Stimulated activated naive CD8-positive, alpha-beta T cell treated with anti-CD3 and anti-CD28 coated beads, Interleukin-15, amount 100 ng/mL, for 72 hours (primary cell): ENCODE results near the gene MOK.

Experiments used
- ATAC-seq: fragments of 150-1000 bp; cut with Tn5 transposase; 2 replicates; pipeline ENCODE4 v1.10.0; 2021; ENCODE audit warnings: mild to moderate bottlenecking, moderate library complexity
- DNase-seq, 2 donors: peaks; one replicate each; pipeline ENCODE4 v3.0.0; 2021 to 2022
- H3K27ac Mint-ChIP-seq, 2 donors: one replicate each; pipeline ENCODE4 v1.8.0; 2022; ENCODE audit warnings: mild to moderate bottlenecking in 2 of 2, mixed read lengths in 2 of 2, moderate library complexity in 2 of 2
- H3K27me3 Mint-ChIP-seq: one replicate; pipeline ENCODE4 v1.8.0; 2022; ENCODE audit warnings: mixed read lengths
- H3K4me1 Mint-ChIP-seq: one replicate; pipeline ENCODE4 v1.8.0; 2022; ENCODE audit warnings: mild to moderate bottlenecking, mixed read lengths
- H3K4me3 Mint-ChIP-seq, 2 donors: one replicate each; pipeline ENCODE4 v1.8.0; 2022; ENCODE audit warnings: mild to moderate bottlenecking in 2 of 2, mixed read lengths in 2 of 2, moderate library complexity in 1 of 2
- H3K9me3 Mint-ChIP-seq, 2 donors: one replicate each; pipeline ENCODE4 v1.8.0; 2022; ENCODE audit warnings: mixed read lengths in 2 of 2

Gene MOK

DNA sequence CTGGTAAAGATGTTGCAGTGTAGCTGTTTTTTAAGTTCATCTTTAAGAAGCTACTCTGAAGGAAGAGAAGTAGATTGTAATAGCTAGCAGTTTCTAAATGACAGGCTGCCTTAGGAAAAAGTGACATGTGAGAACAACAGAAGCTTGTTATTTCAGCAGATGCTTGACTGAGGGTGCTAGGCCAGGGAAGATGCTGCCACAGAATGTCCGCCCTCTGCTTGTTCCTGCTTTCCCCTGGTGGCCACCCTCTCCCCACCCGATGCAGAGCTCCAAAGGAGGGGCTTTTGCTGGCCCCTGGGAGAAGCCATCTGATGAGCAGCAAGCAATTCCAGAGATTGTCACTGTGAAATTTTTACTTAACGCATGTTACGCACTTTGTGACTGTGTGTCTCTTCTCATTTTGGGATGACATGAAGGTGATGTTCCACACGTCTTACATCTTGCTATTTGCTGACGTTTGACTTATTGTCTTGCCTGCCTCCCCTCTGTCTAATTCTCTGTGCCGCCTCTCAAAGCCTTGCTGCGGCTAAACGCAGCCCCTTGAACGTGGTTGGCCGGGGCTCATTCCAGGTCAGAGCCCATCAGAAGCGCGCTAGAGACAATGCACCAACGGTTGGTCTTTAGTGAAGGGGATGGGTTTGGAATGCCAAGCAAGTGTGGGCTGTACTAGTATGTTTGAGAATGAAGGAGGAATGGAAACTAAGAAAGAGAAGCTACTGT, 120.5 kb downstream of the MOK start:
- ATAC-seq, result peak; percentile 86
- Mint-ChIP-seq H3K9me3 (no peaks in the 10 kb centered on the region), H3K27ac (peak overlapping the region; percentile 70 to 77), H3K27me3 (no peaks in the 10 kb centered on the region), H3K4me1 (peaks cover 73% of the 10 kb centered on the region), H3K4me3 (peak overlapping the region; percentile 64 to 66)
- DNase-seq, result peak in 1 of 2 donors; percentile 20

GRCh38 chr14:102183886-102184285, 121.1 kb downstream of the MOK start:
- H3K27ac Mint-ChIP-seq, result peak overlapping the region; percentile 64 to 77
- DNase-seq (no peak), ATAC-seq (no peak)
- peak overlapping the region; percentile 64 to 66 for H3K4me3 Mint-ChIP-seq
- H3K9me3 Mint-ChIP-seq, result no peaks in the 10 kb centered on the region
- H3K27me3 Mint-ChIP-seq, result no peaks in the 10 kb centered on the region
- peaks cover 73% of the 10 kb centered on the region for H3K4me1 Mint-ChIP-seq

DNA sequence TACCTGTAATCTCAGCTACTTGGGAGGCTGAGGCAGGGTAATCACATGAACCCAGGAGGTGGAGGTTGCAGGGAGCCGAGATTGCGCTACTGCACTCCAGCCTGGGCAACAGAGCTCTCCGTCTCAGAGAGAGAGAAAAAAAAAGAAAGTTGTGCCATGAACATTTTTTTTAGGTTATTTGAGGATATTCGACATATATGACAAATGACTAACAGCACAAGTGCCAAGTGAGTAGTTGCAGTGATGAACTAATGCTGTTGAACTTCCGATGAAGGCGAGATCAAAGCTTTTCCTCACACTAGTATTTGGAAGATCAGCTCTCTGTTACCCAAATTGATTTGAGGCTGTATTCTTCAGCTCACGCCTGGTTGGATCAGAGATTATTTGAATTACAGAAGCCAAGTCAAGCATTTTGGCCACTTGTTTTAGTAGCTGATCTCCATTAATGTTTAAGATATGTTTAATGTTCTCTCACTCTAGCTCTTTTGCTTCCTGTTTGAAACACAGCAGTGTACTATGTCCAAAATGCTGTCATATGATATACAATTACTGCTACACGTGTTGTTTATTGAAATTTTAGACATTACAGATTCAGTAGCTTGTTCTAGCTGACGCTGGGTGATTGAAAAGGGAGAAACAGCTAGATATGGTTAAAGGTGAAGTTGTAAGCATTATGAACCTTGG, 121.9 kb downstream of the MOK start:
- Mint-ChIP-seq H3K4me3 (peak overlapping the region; percentile 36 to 61), H3K27me3 (no peaks in the 10 kb centered on the region), H3K9me3 (no peaks in the 10 kb centered on the region), H3K4me1 (peaks cover 79% of the 10 kb centered on the region), H3K27ac (peak overlapping the region in 1 of 2 donors; percentile 8)
- no peak for ATAC-seq
- DNase-seq, result no peak

GRCh38 chr14:102182190-102182589, 122.8 kb downstream of the MOK start:
- Mint-ChIP-seq H3K4me1 (peaks cover 81% of the 10 kb centered on the region), H3K27me3 (no peaks in the 10 kb centered on the region), H3K4me3 (peak overlapping the region in 1 of 2 donors; percentile 25), H3K9me3 (no peaks in the 10 kb centered on the region), H3K27ac (no peak overlapping the region)
- ATAC-seq, result peak; percentile 92
- DNase-seq, result no peak

- peak overlapping the region in 1 of 2 donors; percentile 23 for H3K27ac Mint-ChIP-seq
- no peak for DNase-seq
- no peaks in the 10 kb centered on the region for H3K27me3 Mint-ChIP-seq
- no peak for ATAC-seq
- no peak overlapping the region for H3K4me3 Mint-ChIP-seq
- H3K9me3 Mint-ChIP-seq, result no peaks in the 10 kb centered on the region
- peaks cover 81% of the 10 kb centered on the region for H3K4me1 Mint-ChIP-seq
Measured at GRCh38 chr14:102181187-102181586, 123.8 kb downstream of the MOK start.

GRCh38 chr14:102180248-102180998, 124.5 kb downstream of the MOK start:
- peaks cover 81% of the 10 kb centered on the region for H3K4me1 Mint-ChIP-seq
- H3K4me3 Mint-ChIP-seq, result no peak overlapping the region
- H3K9me3 Mint-ChIP-seq, result no peaks in the 10 kb centered on the region
- no peak overlapping the region for H3K27ac Mint-ChIP-seq
- DNase-seq (no peak), ATAC-seq (no peak)
- no peaks in the 10 kb centered on the region for H3K27me3 Mint-ChIP-seq
